ENCODE measurements around the gene TPK1.
"Not testable (repeated sequence)": the region's sequence is repeated elsewhere in the genome, so short reads cannot be mapped to it uniquely, and the experiment has no call there.

The TPK1 gene

DNA sequence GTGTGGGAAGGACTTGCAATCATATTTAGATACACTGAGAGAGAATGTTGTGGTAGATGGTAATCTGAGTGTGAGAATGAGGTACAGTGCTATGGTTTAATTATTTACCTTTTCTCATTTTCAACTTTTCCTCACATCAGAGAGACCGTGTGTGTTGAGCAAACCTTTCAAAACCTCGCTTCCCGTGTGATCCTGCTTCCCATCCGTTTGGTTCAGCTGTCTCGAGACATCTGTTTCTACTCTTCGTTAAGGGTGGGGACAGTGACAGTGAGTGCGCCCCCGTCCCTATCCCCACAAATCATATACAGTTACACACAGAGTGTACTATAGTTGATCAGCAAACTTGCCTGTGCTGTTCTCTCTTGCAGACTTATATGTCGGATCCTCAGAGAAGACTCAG, 399.4 kb downstream of the TPK1 start:
- H3K36me3 ChIP-seq (ENCODE audit: control insufficient read depth, insufficient read depth, low read length) = no peaks in the 10 kb centered on the region
- DNase-seq = no peak
- no peak overlapping the region for H3K27ac ChIP-seq (ENCODE audit: insufficient read depth, low read length, poor library complexity, severe bottlenecking)

GRCh38 chr7:144428431-144428830, 407.4 kb downstream of the TPK1 start:
- Histone ChIP-seq H3K9me3 (ENCODE audit: control insufficient read depth, low read length) (no peaks in the 10 kb centered on the region), H3K4me1 (ENCODE audit: control insufficient read depth, insufficient read depth, low read length, poor library complexity, severe bottlenecking) (no peaks in the 10 kb centered on the region), H3K27me3 (replicated peaks; ENCODE audit: control insufficient read depth, insufficient read depth, low read length, poor library complexity, severe bottlenecking) (no peaks in the 10 kb centered on the region), H3K27ac (ENCODE audit: insufficient read depth, low read length, poor library complexity, severe bottlenecking) (no peak overlapping the region), H3K36me3 (ENCODE audit: control insufficient read depth, insufficient read depth, low read length) (no peaks in the 10 kb centered on the region), H3K4me3 (ENCODE audit: insufficient read depth, low read depth, low read length, poor library complexity, severe bottlenecking) (no peak overlapping the region)
- no peak for DNase-seq

More for the DNA sequence above, 399.4 kb downstream of the TPK1 start:
- H3K9me3 ChIP-seq (ENCODE audit: control insufficient read depth, low read length) = no peaks in the 10 kb centered on the region
- no peaks in the 10 kb centered on the region for H3K4me1 ChIP-seq (ENCODE audit: control insufficient read depth, insufficient read depth, low read length, poor library complexity, severe bottlenecking)
- H3K27me3 ChIP-seq (replicated peaks; ENCODE audit: control insufficient read depth, insufficient read depth, low read length, poor library complexity, severe bottlenecking) = no peaks in the 10 kb centered on the region
- no peak overlapping the region for H3K4me3 ChIP-seq (ENCODE audit: insufficient read depth, low read depth, low read length, poor library complexity, severe bottlenecking)

GRCh38 chr7:144427539-144427938, 408.3 kb downstream of the TPK1 start:
- not testable (repeated sequence) for H3K27ac ChIP-seq (ENCODE audit: insufficient read depth, low read length, poor library complexity, severe bottlenecking); H3K36me3 ChIP-seq (ENCODE audit: control insufficient read depth, insufficient read depth, low read length); DNase-seq; H3K9me3 ChIP-seq (ENCODE audit: control insufficient read depth, low read length); H3K27me3 ChIP-seq (replicated peaks; ENCODE audit: control insufficient read depth, insufficient read depth, low read length, poor library complexity, severe bottlenecking); H3K4me1 ChIP-seq (ENCODE audit: control insufficient read depth, insufficient read depth, low read length, poor library complexity, severe bottlenecking); H3K4me3 ChIP-seq (ENCODE audit: insufficient read depth, low read depth, low read length, poor library complexity, severe bottlenecking)

- H3K27me3 ChIP-seq (replicated peaks; ENCODE audit: control insufficient read depth, insufficient read depth, low read length, poor library complexity, severe bottlenecking); H3K36me3 ChIP-seq (ENCODE audit: control insufficient read depth, insufficient read depth, low read length); DNase-seq; H3K9me3 ChIP-seq (ENCODE audit: control insufficient read depth, low read length); H3K4me1 ChIP-seq (ENCODE audit: control insufficient read depth, insufficient read depth, low read length, poor library complexity, severe bottlenecking); H3K27ac ChIP-seq (ENCODE audit: insufficient read depth, low read length, poor library complexity, severe bottlenecking); H3K4me3 ChIP-seq (ENCODE audit: insufficient read depth, low read depth, low read length, poor library complexity, severe bottlenecking): not testable (repeated sequence)
These were observed 416.9 kb downstream of the TPK1 start for GRCh38 chr7:144418931-144419330.

DNA sequence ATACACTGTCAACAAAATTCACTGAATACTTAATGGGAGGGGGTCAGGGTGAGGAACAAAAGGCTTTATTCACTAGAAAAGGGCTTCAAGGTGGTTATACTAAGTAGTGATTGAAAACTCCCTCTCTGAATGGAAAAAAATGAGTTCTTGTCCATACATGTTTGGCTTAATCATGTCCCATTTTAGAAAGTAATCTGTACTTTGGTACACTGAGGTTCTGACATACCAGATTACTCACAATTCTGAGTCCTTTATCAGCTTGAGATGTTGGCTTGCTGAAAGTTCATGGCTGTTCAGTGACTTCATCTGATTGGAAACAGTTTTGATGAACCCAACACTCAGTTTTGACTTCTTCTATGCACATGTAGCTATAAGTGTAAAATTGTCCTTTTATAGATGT, 419.5 kb downstream of the TPK1 start:
- Histone ChIP-seq H3K27me3 (replicated peaks; ENCODE audit: control insufficient read depth, insufficient read depth, low read length, poor library complexity, severe bottlenecking) (no peaks in the 10 kb centered on the region), H3K36me3 (ENCODE audit: control insufficient read depth, insufficient read depth, low read length) (no peaks in the 10 kb centered on the region), H3K4me3 (ENCODE audit: insufficient read depth, low read depth, low read length, poor library complexity, severe bottlenecking) (no peak overlapping the region), H3K4me1 (ENCODE audit: control insufficient read depth, insufficient read depth, low read length, poor library complexity, severe bottlenecking) (no peaks in the 10 kb centered on the region), H3K27ac (ENCODE audit: insufficient read depth, low read length, poor library complexity, severe bottlenecking) (no peak overlapping the region), H3K9me3 (ENCODE audit: control insufficient read depth, low read length) (no peaks in the 10 kb centered on the region)
- DNase-seq = no peak

DNA sequence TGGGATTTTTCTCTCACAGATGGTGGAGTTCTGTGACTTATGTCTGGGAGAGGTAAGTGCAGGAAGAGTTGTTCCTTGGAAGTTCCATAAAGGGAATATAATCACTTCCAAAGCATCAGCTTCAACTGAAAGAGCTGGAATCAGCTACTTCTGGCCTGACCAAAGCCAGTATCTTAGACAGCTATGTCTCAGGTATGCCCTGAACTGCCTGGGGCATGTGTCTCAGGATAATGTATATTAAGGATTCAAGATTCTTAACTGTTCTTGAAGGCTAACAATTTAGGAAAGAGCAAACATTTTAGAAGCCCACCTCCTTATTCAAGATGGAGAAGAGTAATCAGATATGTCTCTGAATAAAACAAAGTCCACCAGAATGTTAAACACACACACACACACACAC, 420.0 kb downstream of the TPK1 start:
- no peak overlapping the region for H3K4me3 ChIP-seq (ENCODE audit: insufficient read depth, low read depth, low read length, poor library complexity, severe bottlenecking)
- H3K4me1 ChIP-seq (ENCODE audit: control insufficient read depth, insufficient read depth, low read length, poor library complexity, severe bottlenecking) = no peaks in the 10 kb centered on the region
- H3K36me3 ChIP-seq (ENCODE audit: control insufficient read depth, insufficient read depth, low read length) = no peaks in the 10 kb centered on the region
- no peak overlapping the region for H3K27ac ChIP-seq (ENCODE audit: insufficient read depth, low read length, poor library complexity, severe bottlenecking)
- no peaks in the 10 kb centered on the region for H3K27me3 ChIP-seq (replicated peaks; ENCODE audit: control insufficient read depth, insufficient read depth, low read length, poor library complexity, severe bottlenecking)
- DNase-seq = no peak
- H3K9me3 ChIP-seq (ENCODE audit: control insufficient read depth, low read length) = no peaks in the 10 kb centered on the region

DNA sequence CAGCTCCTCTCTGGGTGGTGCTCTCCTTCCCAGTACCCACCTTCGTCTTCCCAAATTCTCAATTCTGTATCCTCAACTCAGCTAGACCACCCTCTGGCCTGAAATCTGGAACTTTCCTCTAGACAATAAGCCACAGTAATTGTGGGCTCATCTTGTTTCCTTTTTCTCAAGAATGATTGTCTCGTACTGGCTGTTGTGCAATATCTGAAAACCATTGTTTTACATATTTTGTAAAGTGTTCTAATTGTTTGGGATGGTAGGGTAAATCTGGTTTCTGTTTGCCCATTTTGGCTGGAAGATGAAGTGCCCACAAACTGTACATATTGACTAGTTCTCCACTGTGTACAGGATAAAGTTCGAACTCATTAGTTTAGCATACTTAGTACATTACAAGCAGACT, 421.0 kb downstream of the TPK1 start:
- Histone ChIP-seq H3K36me3 (ENCODE audit: control insufficient read depth, insufficient read depth, low read length) (no peaks in the 10 kb centered on the region), H3K27ac (ENCODE audit: insufficient read depth, low read length, poor library complexity, severe bottlenecking) (peak overlapping the region; percentile 2), H3K4me1 (ENCODE audit: control insufficient read depth, insufficient read depth, low read length, poor library complexity, severe bottlenecking) (no peaks in the 10 kb centered on the region), H3K27me3 (replicated peaks; ENCODE audit: control insufficient read depth, insufficient read depth, low read length, poor library complexity, severe bottlenecking) (no peaks in the 10 kb centered on the region), H3K4me3 (ENCODE audit: insufficient read depth, low read depth, low read length, poor library complexity, severe bottlenecking) (no peak overlapping the region), H3K9me3 (ENCODE audit: control insufficient read depth, low read length) (no peaks in the 10 kb centered on the region)
- DNase-seq = no peak

DNA sequence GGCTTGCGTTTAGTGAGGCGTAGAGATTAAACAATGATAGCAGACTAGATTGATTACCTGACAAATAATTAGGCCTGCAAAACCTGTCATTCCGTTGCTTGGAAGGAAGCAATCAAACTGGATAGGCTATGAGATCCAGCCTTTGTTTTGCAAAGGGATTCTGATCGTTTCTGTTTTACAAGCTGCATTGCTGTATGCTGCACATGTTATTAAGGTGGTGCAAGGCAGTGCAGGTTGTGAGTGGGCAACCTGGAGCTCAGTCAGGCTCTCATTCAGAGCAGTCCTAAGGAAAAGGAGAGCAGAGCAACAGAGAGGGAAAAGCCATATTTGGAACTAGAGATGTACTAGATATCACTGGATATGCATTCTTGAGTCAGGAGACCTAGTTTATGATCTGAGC, 425.4 kb downstream of the TPK1 start:
- no peak for DNase-seq
- Histone ChIP-seq H3K27me3 (replicated peaks; ENCODE audit: control insufficient read depth, insufficient read depth, low read length, poor library complexity, severe bottlenecking) (no peaks in the 10 kb centered on the region), H3K4me1 (ENCODE audit: control insufficient read depth, insufficient read depth, low read length, poor library complexity, severe bottlenecking) (no peaks in the 10 kb centered on the region), H3K9me3 (ENCODE audit: control insufficient read depth, low read length) (no peaks in the 10 kb centered on the region), H3K36me3 (ENCODE audit: control insufficient read depth, insufficient read depth, low read length) (no peaks in the 10 kb centered on the region), H3K27ac (ENCODE audit: insufficient read depth, low read length, poor library complexity, severe bottlenecking) (no peak overlapping the region), H3K4me3 (ENCODE audit: insufficient read depth, low read depth, low read length, poor library complexity, severe bottlenecking) (no peak overlapping the region)

GRCh38 chr7:144408121-144408520, 427.7 kb downstream of the TPK1 start:
- DNase-seq = no peak

DNA sequence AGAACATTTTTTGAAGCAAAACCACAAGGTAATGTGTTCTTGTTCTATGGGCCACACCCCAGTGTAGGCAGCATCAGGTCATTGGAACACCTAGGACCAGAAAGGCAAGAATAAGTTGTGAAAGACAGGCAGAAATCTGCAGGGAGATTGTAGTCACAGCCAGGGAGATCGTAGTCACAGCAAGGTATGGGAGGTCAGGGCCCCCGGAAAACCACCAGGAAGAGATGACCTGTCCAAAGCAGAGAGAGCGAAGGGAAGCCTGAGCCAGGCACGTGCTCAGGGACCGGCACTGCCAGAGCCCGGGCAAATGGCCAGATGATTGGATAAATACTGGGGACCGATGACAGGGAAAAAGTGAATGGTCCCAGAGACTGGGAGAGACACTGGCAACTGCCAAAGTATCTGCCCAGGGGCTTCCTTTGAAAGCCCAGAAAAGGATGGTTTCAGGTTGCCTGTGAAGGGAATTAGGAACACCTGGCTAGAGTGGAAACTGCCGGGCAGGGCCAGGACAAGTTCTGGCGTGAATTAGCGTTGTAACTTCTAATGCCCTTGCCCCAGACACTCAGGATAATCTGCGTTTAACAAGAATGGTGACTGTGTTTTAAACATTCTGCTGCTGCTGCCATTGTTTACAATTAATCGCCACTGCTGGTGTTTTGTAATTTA, 428.5 kb downstream of the TPK1 start:
- no peak overlapping the region for H3K27ac ChIP-seq (ENCODE audit: insufficient read depth, low read length, poor library complexity, severe bottlenecking)
- no peaks in the 10 kb centered on the region for H3K9me3 ChIP-seq (ENCODE audit: control insufficient read depth, low read length)
- H3K4me3 ChIP-seq (ENCODE audit: insufficient read depth, low read depth, low read length, poor library complexity, severe bottlenecking) = no peak overlapping the region
- DNase-seq = no peak
- H3K36me3 ChIP-seq (ENCODE audit: control insufficient read depth, insufficient read depth, low read length) = no peaks in the 10 kb centered on the region
- H3K27me3 ChIP-seq (replicated peaks; ENCODE audit: control insufficient read depth, insufficient read depth, low read length, poor library complexity, severe bottlenecking) = no peaks in the 10 kb centered on the region
- no peaks in the 10 kb centered on the region for H3K4me1 ChIP-seq (ENCODE audit: control insufficient read depth, insufficient read depth, low read length, poor library complexity, severe bottlenecking)

More at GRCh38 chr7:144408121-144408520, 427.7 kb downstream of the TPK1 start:
- no peak overlapping the region for H3K4me3 ChIP-seq (ENCODE audit: insufficient read depth, low read depth, low read length, poor library complexity, severe bottlenecking)
- H3K9me3 ChIP-seq (ENCODE audit: control insufficient read depth, low read length) = no peaks in the 10 kb centered on the region
- H3K36me3 ChIP-seq (ENCODE audit: control insufficient read depth, insufficient read depth, low read length) = no peaks in the 10 kb centered on the region
- no peak overlapping the region for H3K27ac ChIP-seq (ENCODE audit: insufficient read depth, low read length, poor library complexity, severe bottlenecking)
- no peaks in the 10 kb centered on the region for H3K27me3 ChIP-seq (replicated peaks; ENCODE audit: control insufficient read depth, insufficient read depth, low read length, poor library complexity, severe bottlenecking)
- H3K4me1 ChIP-seq (ENCODE audit: control insufficient read depth, insufficient read depth, low read length, poor library complexity, severe bottlenecking) = no peaks in the 10 kb centered on the region
